ENCODE measurements around the gene PLSCR4. TPM values are rescaled to one million over a fixed set of nuclear protein-coding genes. Genes with fewer than 3 reads are reported as not detected.

Gene PLSCR4
- total and polyA plus RNA-seq, 9 of the 15 experiments (the other 6 are each of a cell fraction or from before 2014, with no cell fraction given): 0.11 to 0.68 (median 0.21) TPM

DNA sequence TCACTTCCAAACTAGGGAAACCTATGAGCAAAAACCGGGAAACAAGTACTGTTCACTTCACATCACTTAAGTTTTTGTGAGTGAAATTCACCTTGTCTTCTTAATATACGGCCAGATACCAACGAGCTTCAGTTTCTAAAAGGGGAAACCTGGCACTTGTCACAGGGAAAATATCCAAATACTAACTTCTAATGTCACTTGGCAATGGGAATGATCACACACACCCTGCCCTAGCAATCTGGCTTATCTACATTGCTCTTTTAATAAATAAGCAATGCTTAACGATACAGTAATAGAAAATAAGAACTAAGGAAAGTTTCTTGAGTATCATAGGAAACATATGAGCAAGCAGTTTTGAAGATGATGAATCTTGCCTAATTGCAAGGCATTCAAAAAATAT, 55.3 kb downstream of the PLSCR4 start:
- WGBS (ENCODE audit: insufficient coverage, low coverage, missing lambda C conversion rate): 2% methylated on average over 4 of the region's 4 CpGs
- Histone ChIP-seq H3K4me2 (ENCODE audit: insufficient read depth, low read length) (no peak overlapping the region), H3K27ac (ENCODE audit: extremely low read depth, low read depth, low read length) (no peak overlapping the region), H3K36me3 (ENCODE audit: control insufficient read depth, insufficient read depth, low read length) (no peaks in the 10 kb centered on the region), H3K27me3 (ENCODE audit: control insufficient read depth in 2 of 2, insufficient read depth in 2 of 2, low read length in 2 of 2) (no peaks in the 10 kb centered on the region), H4K20me1 (replicated peaks; ENCODE audit: control insufficient read depth, insufficient read depth, low read length) (no peaks in the 10 kb centered on the region), H3K4me1 (replicated peaks in 1 of 2; ENCODE audit: control insufficient read depth in 2 of 2, insufficient read depth in 2 of 2, low read length in 2 of 2) (no peaks in the 10 kb centered on the region), H3K9me1 (ENCODE audit: control insufficient read depth, insufficient read depth, low read length) (no peaks in the 10 kb centered on the region), H2AFZ (ENCODE audit: low read depth, low read length) (no peak overlapping the region), H3K79me2 (ENCODE audit: control insufficient read depth, insufficient read depth, low read length) (no peaks in the 10 kb centered on the region), H3K4me3 (no peak overlapping the region), H3K9ac (ENCODE audit: insufficient read depth in 1 of 2, low read depth in 2 of 2, low read length in 2 of 2) (no peak overlapping the region), H3K9me3 (replicated peaks; ENCODE audit: control insufficient read depth, insufficient read depth, low read depth, low read length) (no peaks in the 10 kb centered on the region)
- CTCF ChIA-PET (ENCODE audit: low intra/inter-chr PET ratio): interaction anchor here (0.6 kb wide), 1 partner anchor 10 kb away, joined by 3 read pairs; no protein-coding TSS in a partner anchor
- in situ Hi-C loops (cut with MboI) (no loop called here), intact Hi-C loops (cut with micrococcal nuclease) (no loop called here)
- no peak for ATAC-seq
- POLR2A ChIA-PET: interaction anchor here (0.6 kb wide), 1 partner anchor 149 kb away, joined by 3 read pairs; no protein-coding TSS in a partner anchor
- DNase-seq (ENCODE audit: extremely low read depth in 1 of 4, low spot score in 3 of 4): no peak
- TF ChIP-seq DIDO1 (tag; IDR thresholded peaks at IDR 0.05; ENCODE audit: low read depth) (no peak), ZKSCAN3 (CRISPR knock-in tag; IDR thresholded peaks at IDR 0.05) (no peak), NFE2 (IDR thresholded peaks at IDR 0.05; ENCODE audit: low read depth) (no peak), AFF4 (CRISPR knock-in tag; IDR thresholded peaks at IDR 0.05) (no peak)
- TF ChIP-seq, protein P1, sequence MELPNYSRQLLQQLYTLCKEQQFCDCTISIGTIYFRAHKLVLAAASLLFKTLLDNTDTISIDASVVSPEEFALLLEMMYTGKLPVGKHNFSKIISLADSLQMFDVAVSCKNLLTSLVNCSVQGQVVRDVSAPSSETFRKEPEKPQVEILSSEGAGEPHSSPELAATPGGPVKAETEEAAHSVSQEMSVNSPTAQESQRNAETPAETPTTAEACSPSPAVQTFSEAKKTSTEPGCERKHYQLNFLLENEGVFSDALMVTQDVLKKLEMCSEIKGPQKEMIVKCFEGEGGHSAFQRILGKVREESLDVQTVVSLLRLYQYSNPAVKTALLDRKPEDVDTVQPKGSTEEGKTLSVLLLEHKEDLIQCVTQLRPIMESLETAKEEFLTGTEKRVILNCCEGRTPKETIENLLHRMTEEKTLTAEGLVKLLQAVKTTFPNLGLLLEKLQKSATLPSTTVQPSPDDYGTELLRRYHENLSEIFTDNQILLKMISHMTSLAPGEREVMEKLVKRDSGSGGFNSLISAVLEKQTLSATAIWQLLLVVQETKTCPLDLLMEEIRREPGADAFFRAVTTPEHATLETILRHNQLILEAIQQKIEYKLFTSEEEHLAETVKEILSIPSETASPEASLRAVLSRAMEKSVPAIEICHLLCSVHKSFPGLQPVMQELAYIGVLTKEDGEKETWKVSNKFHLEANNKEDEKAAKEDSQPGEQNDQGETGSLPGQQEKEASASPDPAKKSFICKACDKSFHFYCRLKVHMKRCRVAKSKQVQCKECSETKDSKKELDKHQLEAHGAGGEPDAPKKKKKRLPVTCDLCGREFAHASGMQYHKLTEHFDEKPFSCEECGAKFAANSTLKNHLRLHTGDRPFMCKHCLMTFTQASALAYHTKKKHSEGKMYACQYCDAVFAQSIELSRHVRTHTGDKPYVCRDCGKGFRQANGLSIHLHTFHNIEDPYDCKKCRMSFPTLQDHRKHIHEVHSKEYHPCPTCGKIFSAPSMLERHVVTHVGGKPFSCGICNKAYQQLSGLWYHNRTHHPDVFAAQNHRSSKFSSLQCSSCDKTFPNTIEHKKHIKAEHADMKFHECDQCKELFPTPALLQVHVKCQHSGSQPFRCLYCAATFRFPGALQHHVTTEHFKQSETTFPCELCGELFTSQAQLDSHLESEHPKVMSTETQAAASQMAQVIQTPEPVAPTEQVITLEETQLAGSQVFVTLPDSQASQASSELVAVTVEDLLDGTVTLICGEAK (IDR thresholded peaks at IDR 0.05): no peak
- TF ChIP-seq, protein P1 (CRISPR knock-in tag; IDR thresholded peaks at IDR 0.05): no peak
- BruUV-seq (replicated peaks): no TSS peak
- no peak for FAIRE-seq
